Aorta (tissue), 5 donors: ENCODE results near the gene CYB5D1. TPM values are rescaled to one million over a fixed set of nuclear protein-coding genes. Genes with fewer than 3 reads are reported as not detected.

Experiments used
- ATAC-seq: fragments of 200-7000 bp; cut with Tn5 transposase; one replicate; pipeline ENCODE4 v1.9.1; 2022; ENCODE audit warnings: moderate library complexity; ENCODE audit not compliant: low FRiP score
- DNase-seq, 2 donors: peaks; one replicate each; pipeline ENCODE4 v3.0.0-alpha.2; 2020
- H3K27ac ChIP-seq, 2 donors: one replicate each; pipeline ENCODE4 v1.5.1; 2013; ENCODE audit warnings: low read length in 2 of 2, mild to moderate bottlenecking in 2 of 2, moderate library complexity in 2 of 2, control low read depth in 1 of 2, inconsistent platforms in 1 of 2, low read depth in 1 of 2
- H3K27me3 ChIP-seq, 2 donors: one replicate each; pipeline ENCODE4 v1.6.1; 2013; ENCODE audit warnings: control low read depth in 1 of 2, low read length in 1 of 2, mild to moderate bottlenecking in 1 of 2, moderate library complexity in 1 of 2; ENCODE audit not compliant: insufficient read depth in 2 of 2, control insufficient read depth in 1 of 2
- H3K36me3 ChIP-seq, 2 donors: one replicate each; pipeline ENCODE4 v1.6.1; 2013; ENCODE audit warnings: control low read depth in 1 of 2, low read length in 1 of 2, mild to moderate bottlenecking in 1 of 2; ENCODE audit not compliant: insufficient read depth in 2 of 2, control insufficient read depth in 1 of 2
- H3K4me1 ChIP-seq, 2 donors: one replicate each; pipeline ENCODE4 v1.6.1; 2013; ENCODE audit warnings: low read length in 2 of 2, control low read depth in 1 of 2, mild to moderate bottlenecking in 1 of 2, moderate library complexity in 1 of 2; ENCODE audit not compliant: insufficient read depth in 2 of 2, control insufficient read depth in 1 of 2
- H3K4me3 ChIP-seq, 2 donors: one replicate each; pipeline ENCODE4 v1.5.1; 2013; ENCODE audit warnings: low read length in 2 of 2, control low read depth in 1 of 2, mild to moderate bottlenecking in 1 of 2
- H3K9me3 ChIP-seq: one replicate; pipeline ENCODE4 v1.6.1; 2013; ENCODE audit warnings: mild to moderate bottlenecking, low read length; ENCODE audit not compliant: control insufficient read depth
- WGBS, 2 donors: extraction: QIAGEN DNeasy Blood & Tissue Kit; methylation state at CpG; one replicate each; pipeline ENCODE4 v1.1.7; 2013; 5-methylcytosine and 5-hydroxymethylcytosine counted together
- intact Hi-C, 2 donors: fragments of 100-400 bp; cut with DNase I; formaldehyde crosslinking; loops; one replicate each; pipeline versions ENCODE4 v1.14.2 to v1.15.0; 2022
- polyA plus RNA-seq, 2 donors: library from polyadenylated mRNA; stranded (reverse); fragments of 200-250 nt; gene quantifications; one replicate each; pipeline ENCODE4 v1.2.3, GENCODE V29; 2013
- total RNA-seq, 2 donors: library from RNA; stranded (reverse); fragmentation: NEBNext Ultra II Directional; extraction: Animal tissue kit (Norgen Biotek cat#: 25700); gene quantifications; one replicate each; pipeline ENCODE4 v1.2.1, GENCODE V29; 2021
- donor health status: healthy with polysubstance abuse.
- donor health status: Bipolar disorder and iron deficiency.
- donor health status: DM: no; HTN: no; CAD: no.
- donor health status: DM: no; HTN: no; CAD: no.
- donor health status: DM: yes; HTN: yes; CAD: no.

The CYB5D1 gene
- total and polyA plus RNA-seq, 4 donors, result 6.1 to 12.5 (median 9.4) TPM

- intact Hi-C loops, result no loop called here
- 0% methylated on average over 46 to 47 of the region's 47 CpGs for WGBS, 2 donors
Measured at GRCh38 chr17:7842380-7843256, 15.2 kb upstream of the CYB5D1 start.

GRCh38 chr17:7843257-7843535 is 14.6 kb upstream of the CYB5D1 start:
- no peak for ATAC-seq
- Histone ChIP-seq H3K27ac (peak overlapping the region; percentile 37 to 75), H3K4me1 (no peaks in the 10 kb centered on the region), H3K27me3 (no peaks in the 10 kb centered on the region), H3K4me3 (peak overlapping the region; percentile 12 to 45), H3K9me3 (no peaks in the 10 kb centered on the region), H3K36me3 (peaks cover 0 to 2% of the 10 kb centered on the region in 2 donors)
- no peak for DNase-seq
- intact Hi-C loops, result no loop called here
- WGBS, 2 donors, result 0% methylated on average over 16 to 17 of the region's 17 CpGs

More at GRCh38 chr17:7842380-7843256, 15.2 kb upstream of the CYB5D1 start:
- Histone ChIP-seq H3K4me3 (peak overlapping the region; percentile 12 to 45), H3K36me3 (peaks cover 0 to 2% of the 10 kb centered on the region in 2 donors), H3K27me3 (no peaks in the 10 kb centered on the region), H3K27ac (peak overlapping the region; percentile 51 to 75), H3K9me3 (no peaks in the 10 kb centered on the region), H3K4me1 (no peaks in the 10 kb centered on the region)
- peak; percentile 36 for ATAC-seq
- peak; percentile 90 to 95 for DNase-seq

GRCh38 chr17:7843536-7844291 is 14.1 kb upstream of the CYB5D1 start:
- Histone ChIP-seq H3K4me1 (no peaks in the 10 kb centered on the region), H3K4me3 (peak overlapping the region; percentile 12 to 45), H3K27me3 (no peaks in the 10 kb centered on the region), H3K27ac (peak overlapping the region; percentile 37 to 93), H3K36me3 (peaks cover 0 to 2% of the 10 kb centered on the region in 2 donors), H3K9me3 (no peaks in the 10 kb centered on the region)
- peak; percentile 89 to 94 for DNase-seq
- peak; percentile 45 for ATAC-seq
- 0 to 1% methylated on average over 55 to 61 of the region's 61 CpGs for WGBS, 2 donors
- intact Hi-C loops, result no loop called here

- intact Hi-C loops, result no loop called here
- Histone ChIP-seq H3K36me3 (peaks cover 0 to 2% of the 10 kb centered on the region in 2 donors), H3K4me1 (no peaks in the 10 kb centered on the region), H3K9me3 (no peaks in the 10 kb centered on the region), H3K27ac (peak overlapping the region; percentile 52 to 93), H3K27me3 (no peaks in the 10 kb centered on the region), H3K4me3 (peak overlapping the region; percentile 12 to 45)
- 0% methylated on average over 69 to 71 of the region's 71 CpGs for WGBS, 2 donors
- ATAC-seq (peak; percentile 86), DNase-seq (peak; percentile 94 to 97)
Measured at GRCh38 chr17:7844292-7845154, 13.3 kb upstream of the CYB5D1 start.

GRCh38 chr17:7845359-7846062 is 12.3 kb upstream of the CYB5D1 start:
- Histone ChIP-seq H3K9me3 (no peaks in the 10 kb centered on the region), H3K4me3 (no peak overlapping the region), H3K27ac (peak overlapping the region; percentile 52 to 71), H3K27me3 (no peaks in the 10 kb centered on the region), H3K4me1 (no peaks in the 10 kb centered on the region), H3K36me3 (peaks cover 0 to 2% of the 10 kb centered on the region in 2 donors)
- intact Hi-C loops, result no loop called here
- DNase-seq (peak in 1 of 2 donors; percentile 70), ATAC-seq (no peak)
- 55 to 56% methylated on average over 15 of the region's 15 CpGs for WGBS, 2 donors

- Histone ChIP-seq H3K27me3 (no peaks in the 10 kb centered on the region), H3K36me3 (peaks cover 0 to 2% of the 10 kb centered on the region in 2 donors), H3K4me3 (no peak overlapping the region), H3K4me1 (no peaks in the 10 kb centered on the region), H3K27ac (no peak overlapping the region), H3K9me3 (no peaks in the 10 kb centered on the region)
- 81 to 87% methylated on average over 21 to 22 of the region's 22 CpGs for WGBS, 2 donors
- DNase-seq (peak in 1 of 2 donors; percentile 75), ATAC-seq (no peak)
- intact Hi-C loops, result no loop called here
Measured at GRCh38 chr17:7846063-7846735, 11.6 kb upstream of the CYB5D1 start.

GRCh38 chr17:7846765-7847661 is 10.8 kb upstream of the CYB5D1 start:
- no peaks in the 10 kb centered on the region for H3K27me3 ChIP-seq
- intact Hi-C loops, result no loop called here
- 82 to 83% methylated on average over 31 to 34 of the region's 34 CpGs for WGBS, 2 donors
- H3K4me3 ChIP-seq, result no peak overlapping the region
- H3K36me3 ChIP-seq, result peaks cover 0 to 2% of the 10 kb centered on the region in 2 donors
- H3K9me3 ChIP-seq, result no peaks in the 10 kb centered on the region
- H3K4me1 ChIP-seq, result no peaks in the 10 kb centered on the region
- ATAC-seq (no peak), DNase-seq (no peak)
- H3K27ac ChIP-seq, result no peak overlapping the region
